Stimulated activated CD4-positive, alpha-beta T cell treated with anti-CD3 and anti-CD28 coated beads, Interleukin-12 subunit alpha, Interleukin-12 subunit beta, amount 100 ng/mL, for 24 hours (primary cell): ENCODE results near the gene CPEB3.

Source experiments
- DNase-seq, 2 experiments: peaks; one replicate each; pipeline ENCODE4 v3.0.0-alpha.2; 2020; ENCODE audit warnings: low read depth in 2 of 2

Gene CPEB3

DNA sequence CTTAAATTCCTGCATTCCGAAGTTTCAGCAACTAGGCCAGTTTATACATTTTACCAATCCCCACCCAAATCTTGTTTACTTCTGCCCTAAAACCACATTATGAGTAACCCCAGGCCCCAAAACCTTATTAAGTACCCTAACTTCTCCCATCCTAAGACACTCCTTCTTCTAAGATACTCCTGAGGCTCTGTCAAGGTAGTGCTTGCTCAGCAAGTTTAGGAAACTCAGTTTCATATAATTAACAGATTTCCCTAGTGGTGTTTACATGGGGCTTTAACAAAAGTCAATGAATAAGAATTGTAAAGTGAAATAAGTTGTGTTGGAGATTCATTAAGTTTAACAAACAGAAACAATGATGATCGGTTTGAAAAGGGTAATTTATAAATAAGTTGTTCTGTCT lies 77.8 kb downstream of the CPEB3 start:
- no peak for DNase-seq

DNA sequence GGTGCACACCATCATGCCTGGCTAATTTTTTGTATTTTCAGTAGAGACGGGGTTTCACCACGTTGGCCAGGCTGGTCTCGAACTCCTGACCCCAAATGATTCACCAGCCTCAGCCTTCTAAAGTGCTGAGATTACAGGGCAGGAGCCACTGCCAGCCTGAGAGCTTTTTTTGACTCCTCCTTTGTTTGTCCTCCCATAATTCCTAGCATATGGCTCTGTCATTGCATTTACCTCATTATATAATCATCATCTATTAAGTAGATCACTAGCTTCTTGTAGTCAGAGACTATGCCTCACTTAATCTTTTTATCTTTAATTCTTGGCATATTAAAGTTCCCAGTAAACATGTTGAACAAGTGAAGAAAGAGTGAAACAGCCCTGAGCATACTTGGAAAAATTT lies 82.1 kb downstream of the CPEB3 start:
- no peak for DNase-seq

DNA sequence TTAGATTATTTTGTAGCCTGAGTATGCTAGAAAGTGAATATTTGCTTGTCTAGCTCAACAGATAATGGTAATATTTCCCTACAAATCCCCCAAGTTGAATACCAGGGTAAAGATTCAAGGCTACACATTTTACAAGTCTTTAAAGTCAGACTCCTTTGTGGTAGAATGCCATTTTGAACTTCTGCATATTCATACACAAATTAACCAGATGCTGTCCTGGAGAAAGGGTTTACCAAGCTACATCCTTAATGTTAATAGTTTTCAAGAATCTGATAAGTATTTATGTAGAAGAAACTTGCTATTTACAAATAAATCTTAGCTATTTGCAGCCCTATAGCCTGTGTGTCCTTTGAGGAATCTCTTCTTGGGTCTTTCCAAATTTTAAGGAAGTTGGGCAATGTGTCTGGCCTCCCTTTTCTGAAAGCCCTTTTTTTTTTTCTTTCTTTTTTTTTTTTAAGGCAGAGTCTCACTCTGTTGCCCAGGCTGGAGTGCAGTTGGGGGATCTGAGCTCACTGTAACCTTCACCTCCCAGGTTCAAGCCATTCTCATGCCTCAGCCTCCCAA lies 82.6 kb downstream of the CPEB3 start:
- no peak for DNase-seq

DNA sequence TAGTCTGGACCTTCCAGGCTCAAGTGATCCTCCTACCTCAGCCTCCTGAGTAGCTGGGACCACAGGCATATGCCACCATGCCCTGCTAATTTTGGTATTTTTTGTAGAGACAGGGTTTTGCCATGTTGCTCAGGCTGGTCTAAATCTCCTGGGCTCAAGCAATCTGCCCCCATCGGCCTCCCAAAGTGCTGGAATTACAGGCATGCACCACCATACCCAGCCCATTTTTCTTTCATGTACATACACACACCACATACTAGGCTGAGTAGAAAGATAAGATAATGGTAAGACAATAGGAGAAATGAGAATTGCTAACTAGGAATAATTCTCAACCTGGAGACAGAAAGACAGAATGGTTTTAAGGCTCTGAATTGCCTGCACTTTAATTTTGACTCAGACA lies 83.8 kb downstream of the CPEB3 start:
- DNase-seq, result no peak

DNA sequence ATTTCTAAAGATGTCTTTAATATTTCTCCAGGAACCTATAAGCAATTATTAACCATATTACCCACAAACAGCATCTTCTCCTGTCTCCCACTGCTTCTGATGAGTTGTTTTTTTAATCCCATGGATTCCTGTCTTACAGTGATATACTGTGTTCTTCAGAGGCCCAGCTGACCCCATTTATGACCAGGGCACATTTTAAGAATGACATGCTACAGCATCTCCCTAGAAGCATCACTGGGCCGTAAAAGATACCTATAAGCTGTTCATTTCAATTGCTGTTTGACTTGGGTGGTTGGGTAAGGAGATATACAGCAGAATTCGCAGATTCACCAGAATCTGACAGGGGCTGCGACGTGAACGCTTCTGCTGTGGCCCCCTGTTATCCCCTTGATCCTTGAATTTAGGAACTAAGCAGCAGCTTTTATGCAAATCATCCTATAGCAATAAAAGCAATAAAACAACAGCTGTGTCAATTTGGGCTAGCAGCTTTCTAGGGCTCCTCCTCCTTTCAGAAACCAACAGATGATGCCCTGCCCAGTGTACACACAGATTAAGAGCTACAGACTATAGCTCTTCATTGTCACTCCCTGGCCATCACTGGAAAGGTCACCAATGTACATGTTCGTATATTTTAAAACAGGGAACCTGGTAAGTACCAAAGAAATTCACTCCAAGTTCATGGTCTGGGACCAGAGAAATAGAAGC lies 86.8 kb downstream of the CPEB3 start:
- DNase-seq, result no peak

DNA sequence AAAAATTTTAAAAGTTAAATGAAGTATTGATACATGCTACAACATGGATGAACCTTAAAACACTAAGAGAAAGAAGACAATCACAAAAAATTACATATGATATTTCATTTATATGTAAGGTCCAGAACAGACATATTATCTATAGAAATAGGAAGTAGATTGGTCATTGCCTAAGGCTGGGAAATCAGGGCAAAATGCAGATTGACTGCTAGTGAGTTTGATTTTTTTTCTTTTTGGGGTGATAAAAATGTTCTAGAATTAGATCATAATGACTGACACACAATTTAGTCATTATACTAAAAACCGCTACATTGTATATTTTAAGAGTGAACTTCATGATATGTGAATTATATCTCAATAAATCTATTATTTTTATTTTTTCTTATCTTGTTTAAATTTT lies 88.3 kb downstream of the CPEB3 start:
- DNase-seq, result no peak

DNA sequence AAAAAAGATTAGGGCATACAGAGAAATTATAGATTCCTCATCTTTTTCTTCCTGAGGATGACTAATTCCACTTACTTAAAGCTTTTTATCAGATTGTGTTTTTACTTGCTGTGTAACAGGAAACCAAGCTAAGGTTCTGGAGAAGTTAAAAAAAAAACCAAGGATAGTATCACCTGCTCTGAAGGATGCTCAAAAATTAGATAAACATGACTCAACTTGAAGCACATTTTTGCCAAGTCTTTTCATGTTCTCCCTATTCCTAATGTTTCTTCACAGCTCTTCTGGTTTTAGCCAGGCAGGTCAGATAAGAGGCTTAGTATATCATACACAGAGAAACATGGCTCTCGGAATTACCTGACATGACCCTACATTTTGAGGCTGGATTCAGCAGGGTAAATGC lies 90.3 kb downstream of the CPEB3 start:
- no peak for DNase-seq

DNA sequence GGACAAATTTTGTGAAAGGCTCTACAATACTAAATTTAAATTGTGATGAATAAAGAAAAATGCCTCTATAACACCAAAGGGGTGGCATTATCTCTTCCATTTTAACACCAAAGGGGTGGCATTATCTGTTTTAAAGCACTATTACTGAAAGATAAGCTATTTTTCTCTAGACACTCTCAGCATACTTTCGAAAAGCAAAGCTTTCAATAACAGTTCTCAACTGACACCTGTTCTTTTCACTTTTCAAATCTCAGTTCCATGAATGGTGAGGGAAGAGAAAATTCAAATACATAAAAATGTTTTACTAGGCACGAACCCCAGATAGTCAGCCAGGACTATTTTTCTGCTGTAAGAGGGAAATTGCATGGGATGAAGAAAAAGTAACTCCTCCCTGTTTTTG lies 103.8 kb downstream of the CPEB3 start:
- DNase-seq, result no peak

DNA sequence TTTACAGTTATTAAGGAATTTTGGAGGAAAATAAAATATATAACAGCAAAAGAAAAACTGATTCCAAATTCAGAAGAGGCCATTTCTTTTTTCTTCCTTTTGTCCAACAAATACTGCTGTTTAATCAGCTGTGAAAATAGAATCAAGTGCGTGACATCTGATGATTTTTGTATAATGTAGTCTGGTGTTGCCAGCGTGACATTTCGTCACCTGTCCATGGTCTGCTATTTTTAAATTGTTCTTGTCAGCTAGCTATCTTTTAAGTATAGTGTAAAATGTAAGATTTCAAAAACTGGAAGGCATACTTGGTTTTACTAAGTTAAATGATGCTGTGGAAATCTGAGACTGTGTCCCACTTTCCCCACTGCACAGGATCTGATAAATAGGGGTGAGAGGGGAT lies 105.9 kb downstream of the CPEB3 start:
- no peak for DNase-seq

DNA sequence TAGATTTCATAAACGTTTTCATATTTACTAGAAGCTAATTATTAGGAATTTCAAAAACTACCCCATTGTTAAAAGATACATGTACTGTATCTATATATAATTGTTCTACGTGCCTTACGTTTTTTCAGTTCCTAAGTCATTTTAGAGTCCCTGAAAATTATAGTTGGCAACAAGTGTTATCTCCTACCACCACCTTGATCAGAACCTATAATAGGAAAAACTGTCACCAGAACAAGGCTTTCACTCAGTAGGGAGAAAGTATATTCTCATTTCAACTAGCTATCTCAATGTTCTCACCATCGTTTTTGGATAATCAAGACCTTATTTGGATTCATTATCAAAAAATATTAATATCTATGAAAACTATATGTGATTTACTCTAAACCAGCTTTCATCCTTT lies 107.7 kb downstream of the CPEB3 start:
- no peak for DNase-seq

DNA sequence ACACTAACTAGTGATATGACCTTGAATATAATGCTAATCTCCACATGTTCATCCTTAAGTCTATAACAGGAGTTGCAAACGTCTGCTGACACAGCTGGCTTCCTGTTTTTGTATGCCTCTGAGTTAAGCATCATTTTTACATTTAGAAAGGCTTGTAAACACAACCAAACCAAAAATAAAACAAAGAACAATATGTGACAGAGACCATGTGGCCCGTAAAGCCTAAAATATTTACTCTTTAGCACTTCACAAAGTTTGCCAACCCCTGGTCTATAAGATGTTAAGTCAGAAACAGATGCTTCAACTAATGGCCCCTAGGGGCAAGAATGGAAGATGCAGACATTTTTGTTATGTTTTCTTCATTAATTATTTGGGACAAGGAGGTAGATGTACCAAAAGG lies 109.3 kb downstream of the CPEB3 start:
- no peak for DNase-seq

DNA sequence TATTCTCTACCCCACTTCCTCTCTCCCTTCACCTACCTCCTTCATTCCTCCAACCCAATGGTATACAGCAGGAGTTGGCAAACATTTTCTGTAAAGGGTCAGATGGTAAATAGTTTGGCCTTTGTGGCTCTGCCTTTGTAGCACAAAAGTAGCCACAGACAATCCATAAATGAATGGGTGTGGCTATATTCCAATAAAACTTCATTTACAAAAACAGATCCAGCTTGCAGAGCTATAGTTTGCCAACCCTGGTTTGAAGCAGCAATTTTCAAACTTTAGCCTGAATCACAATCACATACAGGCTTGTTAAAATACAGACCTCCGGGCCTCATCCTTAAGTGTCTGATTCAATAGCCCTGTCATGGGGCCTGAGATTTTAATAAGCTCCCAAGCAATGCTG lies 110.5 kb downstream of the CPEB3 start:
- no peak for DNase-seq

DNA sequence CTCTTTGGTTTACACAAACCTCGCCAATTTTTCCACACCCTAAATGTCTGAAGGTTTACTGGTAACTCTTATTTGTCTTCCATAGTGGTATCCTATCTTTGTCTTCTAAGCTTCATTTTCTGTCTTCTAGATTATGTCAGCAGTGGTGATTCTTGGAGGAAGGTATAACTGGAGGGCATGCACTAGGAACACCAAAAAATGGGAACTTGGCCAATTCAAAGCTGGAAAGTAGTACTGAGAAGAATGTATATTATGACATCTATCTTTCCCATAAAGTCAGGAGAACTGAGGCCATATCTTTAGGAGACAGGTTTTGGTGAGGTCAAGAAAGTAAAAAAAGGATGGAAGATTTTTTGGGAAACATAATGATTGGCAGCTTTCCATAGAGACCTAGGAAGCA lies 113.3 kb downstream of the CPEB3 start:
- no peak for DNase-seq

DNA sequence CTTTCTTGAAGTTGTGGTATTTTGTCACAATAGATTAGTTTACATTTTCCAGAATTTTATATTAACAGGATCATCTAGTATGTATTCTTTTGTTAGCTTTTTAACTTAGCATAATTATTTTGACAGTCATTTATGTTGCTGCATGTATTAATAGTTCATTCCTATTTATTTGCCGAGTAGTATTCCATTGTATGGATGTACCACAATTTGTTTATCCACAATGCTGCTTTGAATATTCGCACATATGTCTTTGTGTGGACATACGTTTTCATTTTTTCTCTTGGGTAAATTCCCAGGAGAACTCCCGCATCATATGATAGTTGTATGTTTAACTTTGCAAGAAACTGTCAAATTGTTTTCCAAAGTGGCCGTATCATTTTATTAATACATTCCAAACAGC lies 115.7 kb downstream of the CPEB3 start:
- no peak for DNase-seq

DNA sequence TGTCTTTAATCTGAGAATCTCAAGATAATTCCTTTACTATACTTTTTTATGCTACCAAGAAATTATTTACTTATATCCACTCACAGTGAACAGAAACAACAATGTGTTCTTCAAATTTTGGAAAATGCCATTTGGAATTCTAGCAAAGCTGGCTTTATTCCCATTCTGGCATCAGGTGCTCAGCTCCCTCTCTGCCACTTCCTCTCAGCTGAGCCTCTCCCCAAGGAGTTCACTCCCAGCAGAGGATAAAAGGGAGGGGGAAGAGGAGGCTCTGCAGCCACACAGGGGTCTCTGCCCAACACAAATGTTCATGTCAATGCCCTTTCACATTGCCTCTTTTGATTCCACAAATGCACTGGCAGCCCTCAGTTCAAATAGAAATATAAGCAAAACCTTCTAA lies 116.9 kb downstream of the CPEB3 start:
- DNase-seq, result no peak

DNA sequence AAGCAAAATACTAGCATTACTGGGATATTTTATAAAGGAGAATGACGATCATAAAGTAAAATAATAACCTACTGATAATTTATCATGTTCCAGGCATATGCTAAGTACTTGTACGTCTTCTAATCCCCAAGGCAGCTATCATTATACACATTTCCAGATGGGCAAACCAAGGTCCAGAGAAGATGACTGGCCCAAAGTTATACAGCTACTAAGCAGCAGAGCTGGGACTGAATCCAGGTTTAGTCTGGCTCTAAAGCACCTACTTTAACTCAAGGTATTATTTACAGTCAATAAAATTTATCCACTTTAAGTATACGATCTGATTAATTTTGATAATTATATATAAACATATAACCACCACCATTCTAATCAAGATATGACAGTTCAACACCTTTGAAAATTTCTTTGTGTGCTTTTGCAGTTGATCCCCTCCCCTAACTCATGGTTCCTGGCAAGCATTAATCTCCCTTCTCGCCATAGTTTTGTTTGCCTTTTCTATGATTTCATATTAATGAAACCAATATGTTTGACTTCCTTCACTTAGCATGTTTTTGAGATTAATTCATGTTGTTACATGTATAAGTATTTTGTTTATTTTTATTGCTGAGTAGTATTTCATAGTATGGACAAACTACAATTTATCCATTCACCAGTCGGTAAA lies 126.7 kb downstream of the CPEB3 start:
- DNase-seq, result no peak

DNA sequence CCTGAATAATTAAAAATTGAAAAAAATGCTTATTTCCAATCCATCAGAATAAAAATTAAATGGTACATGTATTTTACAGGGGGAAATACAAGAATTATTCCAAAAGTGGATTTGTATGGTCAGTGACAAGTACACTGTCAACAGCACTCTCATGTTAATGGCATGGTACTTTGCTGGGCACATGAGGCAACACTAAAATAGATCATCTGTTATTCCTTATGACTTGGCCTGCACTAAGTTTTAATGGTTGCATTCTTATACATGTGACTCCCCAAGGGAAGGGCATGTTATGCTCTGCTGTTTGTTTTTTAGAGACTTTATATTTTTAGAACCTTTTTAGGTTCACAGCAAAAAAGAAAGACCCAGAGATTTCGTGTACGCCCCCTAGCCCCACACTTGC lies 128.3 kb downstream of the CPEB3 start:
- no peak for DNase-seq

DNA sequence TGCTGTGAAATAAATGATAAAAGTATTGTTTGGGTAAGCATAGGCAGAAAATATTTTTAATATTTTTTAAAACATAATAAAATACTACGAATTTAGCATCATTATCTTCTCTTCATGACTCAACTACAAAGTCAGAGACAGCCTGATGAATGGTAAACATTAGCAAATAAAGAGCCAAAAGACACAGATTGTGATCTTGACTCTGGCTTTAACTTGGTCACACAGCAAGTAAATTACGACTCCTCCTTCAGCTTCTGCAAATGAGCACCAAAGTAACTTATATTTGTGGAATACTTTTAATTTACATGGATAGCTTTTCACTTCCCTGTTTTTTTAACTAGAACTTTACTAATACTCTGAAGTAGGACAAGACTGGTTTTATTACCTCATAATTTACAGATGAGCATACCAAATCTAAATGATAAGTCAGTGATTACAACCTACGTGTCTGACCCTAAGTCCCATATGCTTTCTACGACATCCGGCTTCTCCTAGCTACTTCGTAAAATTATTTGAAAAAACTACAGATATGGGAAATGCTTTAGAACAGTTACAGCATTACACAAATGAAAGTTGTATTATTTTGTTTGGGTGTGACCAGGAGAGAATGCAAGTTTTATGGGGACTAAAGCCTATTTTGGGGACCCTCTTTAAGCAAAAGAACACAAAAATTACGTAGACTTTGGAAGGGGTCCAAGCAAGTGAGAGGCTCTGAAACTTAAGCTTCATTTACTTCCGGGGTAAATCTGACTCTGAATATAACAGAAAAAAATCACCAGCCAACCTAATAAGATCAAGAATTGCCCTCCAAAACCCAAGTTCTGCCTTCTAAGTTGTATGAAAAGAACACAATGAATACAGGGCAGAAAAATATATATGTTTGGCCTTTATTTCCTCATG lies 133.8 kb downstream of the CPEB3 start:
- no peak for DNase-seq

DNA sequence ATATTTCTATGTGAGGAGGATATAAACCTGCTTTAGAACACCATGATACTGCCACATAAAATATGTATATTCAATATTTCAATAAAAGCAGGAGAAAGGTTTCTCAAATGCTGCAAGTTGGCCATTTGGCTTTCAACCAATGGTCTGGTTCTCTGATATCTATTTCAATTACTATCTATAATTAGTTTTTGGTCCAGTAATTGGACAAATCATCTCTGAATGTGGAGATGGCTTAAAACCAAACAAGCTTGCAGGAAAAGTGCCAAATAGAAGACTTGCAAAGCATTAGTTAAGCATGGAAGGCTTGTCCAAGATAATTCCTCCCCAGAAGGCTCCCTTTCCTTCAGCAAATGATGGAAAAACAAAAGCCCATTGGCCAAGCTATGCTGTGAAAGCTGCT lies 140.1 kb downstream of the CPEB3 start:
- DNase-seq, result no peak

DNA sequence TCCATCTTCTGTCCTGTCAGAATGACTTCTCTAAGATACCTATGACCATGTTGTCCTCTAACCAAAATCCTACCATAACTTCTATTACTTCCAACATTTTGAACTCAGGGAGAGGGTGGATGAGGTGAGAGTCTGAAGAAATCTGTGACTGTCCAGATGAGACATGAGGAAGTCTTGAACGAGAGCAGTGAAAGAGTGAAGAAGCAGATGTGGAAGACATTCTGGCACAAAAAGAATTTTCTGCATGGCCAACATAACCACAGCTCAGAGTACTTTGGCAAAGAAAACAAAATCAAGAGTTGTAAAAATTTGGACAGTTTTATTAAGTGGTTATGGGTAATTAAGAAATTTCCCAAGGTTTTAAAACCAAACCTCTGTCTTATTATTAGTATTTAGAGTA lies 141.6 kb downstream of the CPEB3 start:
- DNase-seq, result no peak

DNA sequence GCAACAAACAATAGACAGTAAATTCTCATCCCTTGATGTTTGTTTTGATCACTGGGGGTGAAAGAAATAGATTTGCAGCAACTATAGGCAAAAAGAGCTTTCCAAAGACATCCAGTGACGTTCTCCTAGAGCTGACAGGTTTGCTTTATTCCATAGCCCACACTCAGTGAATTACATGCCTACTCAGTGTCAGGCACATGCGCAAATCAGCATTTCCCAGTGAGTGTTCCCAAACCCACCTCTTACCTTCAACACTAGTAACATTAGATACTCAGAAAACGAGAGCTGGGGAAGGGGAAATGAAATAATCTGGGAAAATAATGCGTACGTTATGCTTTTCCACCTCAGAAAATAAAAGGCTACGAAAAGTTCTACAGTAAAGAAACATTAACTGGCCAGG lies 144.1 kb downstream of the CPEB3 start:
- DNase-seq, result no peak

DNA sequence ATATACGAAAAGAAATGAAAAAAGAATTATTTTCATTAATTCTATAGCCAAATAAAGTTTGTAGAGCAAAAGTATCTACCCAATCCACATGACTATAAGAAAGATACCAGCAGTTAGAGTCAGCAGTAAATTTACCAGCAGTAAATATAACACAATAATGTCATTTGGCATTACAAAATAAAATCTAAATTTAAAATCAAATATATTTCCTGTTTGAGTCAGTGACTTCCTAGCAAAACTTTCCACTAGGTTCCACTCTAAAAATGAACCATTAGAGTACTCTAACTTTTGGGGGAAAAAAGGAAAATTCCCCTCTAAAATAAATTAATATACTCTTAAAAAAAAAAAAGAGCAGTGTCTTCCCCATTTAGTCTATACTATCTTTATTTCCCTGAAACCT lies 144.8 kb downstream of the CPEB3 start:
- no peak for DNase-seq

DNA sequence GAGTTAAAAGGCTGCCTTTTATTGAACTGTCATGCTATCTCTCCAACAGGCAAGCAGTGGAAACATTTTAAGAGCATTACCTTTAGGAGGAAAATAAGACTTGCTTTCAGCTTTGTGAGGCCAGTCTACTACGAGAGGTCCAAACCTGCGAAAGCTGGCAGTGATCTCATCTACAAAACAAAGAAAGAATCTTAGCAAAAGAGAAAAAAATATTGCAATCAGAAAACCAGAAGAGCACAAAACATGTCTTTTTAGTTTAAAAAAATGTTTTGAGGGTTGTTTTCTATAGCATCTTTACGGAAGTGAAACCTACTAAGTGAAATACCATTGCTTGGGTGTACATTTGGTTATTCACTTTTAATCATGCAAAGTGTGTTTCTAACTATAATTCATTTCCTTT lies 147.9 kb downstream of the CPEB3 start:
- DNase-seq, result no peak
